ENCODE results near the gene APBB2. TPM values are rescaled to one million over a fixed set of nuclear protein-coding genes. Genes with fewer than 3 reads are reported as not detected.

APBB2 gene
- total RNA-seq, 4 donors from 2014 or later = 32.4 to 133 (median 92.1) TPM

- no peaks in the 10 kb centered on the region for H3K4me1 ChIP-seq
- peak overlapping the region; percentile 82 to 87 for H3K27ac ChIP-seq
- H3K27me3 ChIP-seq = no peaks in the 10 kb centered on the region
- no peaks in the 10 kb centered on the region for H3K9me3 ChIP-seq
- H3K4me3 ChIP-seq = peak overlapping the region; percentile 50 to 55
- TF ChIP-seq CTCF (IDR thresholded peaks at IDR 0.05) (peak; percentile 32 to 44 (median 42)), POLR2A (IDR thresholded peaks at IDR 0.05) (peak in 1 of 2 donors; percentile 60)
- peak; percentile 78 to 80 for DNase-seq
- no peaks in the 10 kb centered on the region for H3K36me3 ChIP-seq
- intact Hi-C loops (cut with DNase I; ENCODE audit: low total_unique reads) = no loop called here
Observed at GRCh38 chr4:41216294-41217019, 2.1 kb upstream of the APBB2 start.

DNA sequence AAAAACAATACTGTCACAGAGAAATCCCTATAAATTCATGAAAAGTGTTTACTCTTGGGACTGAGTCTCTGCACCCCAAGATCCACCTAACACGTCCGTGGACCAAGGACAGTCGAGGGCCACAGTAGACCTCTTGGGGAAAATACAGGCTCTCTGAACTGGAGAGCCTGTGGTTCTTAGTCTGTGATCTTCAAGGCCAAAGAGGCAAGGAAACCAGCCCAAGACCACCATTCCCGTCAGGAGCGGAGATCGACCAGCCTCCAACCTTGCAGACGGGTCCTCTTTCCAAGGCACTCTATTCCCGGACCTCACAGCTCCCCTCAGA, 1.6 kb upstream of the APBB2 start:
- H3K27me3 ChIP-seq = no peaks in the 10 kb centered on the region
- TF ChIP-seq POLR2A (IDR thresholded peaks at IDR 0.05) = no peak
- TF ChIP-seq CTCF (IDR thresholded peaks at IDR 0.05) = no peak
- H3K4me3 ChIP-seq = peak overlapping the region; percentile 50 to 55
- DNase-seq = no peak
- H3K4me1 ChIP-seq = no peaks in the 10 kb centered on the region
- no peaks in the 10 kb centered on the region for H3K36me3 ChIP-seq
- peak overlapping the region; percentile 82 to 87 for H3K27ac ChIP-seq
- no peaks in the 10 kb centered on the region for H3K9me3 ChIP-seq
- intact Hi-C loops (cut with DNase I; ENCODE audit: low total_unique reads) = no loop called here

DNA sequence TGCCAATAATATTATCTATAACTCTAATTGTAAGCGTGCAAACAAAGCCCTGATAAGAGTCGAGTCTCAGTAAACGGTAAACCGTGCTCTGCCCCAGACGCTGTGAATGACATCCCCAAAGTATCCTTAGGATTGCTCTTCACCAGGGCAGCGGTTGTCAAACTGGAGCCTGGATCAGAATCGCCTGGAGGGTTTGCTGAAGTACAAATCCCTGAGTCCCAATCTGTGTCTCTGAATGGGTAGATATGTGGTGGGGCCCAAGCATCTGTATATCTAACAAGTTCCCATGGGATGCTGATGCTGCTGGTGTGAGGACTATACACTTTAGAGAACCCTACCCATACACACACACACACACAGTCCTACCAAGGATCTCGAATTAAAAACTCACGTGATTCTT, 813 bp upstream of the APBB2 start:
- Histone ChIP-seq H3K9me3 (no peaks in the 10 kb centered on the region), H3K27me3 (no peaks in the 10 kb centered on the region), H3K4me1 (no peaks in the 10 kb centered on the region), H3K4me3 (no peak overlapping the region), H3K27ac (peak overlapping the region; percentile 82 to 87), H3K36me3 (no peaks in the 10 kb centered on the region)
- TF ChIP-seq POLR2A (IDR thresholded peaks at IDR 0.05) = no peak
- TF ChIP-seq CTCF (IDR thresholded peaks at IDR 0.05) = no peak
- DNase-seq = no peak
- intact Hi-C loops (cut with DNase I; ENCODE audit: low total_unique reads) = no loop called here

DNA sequence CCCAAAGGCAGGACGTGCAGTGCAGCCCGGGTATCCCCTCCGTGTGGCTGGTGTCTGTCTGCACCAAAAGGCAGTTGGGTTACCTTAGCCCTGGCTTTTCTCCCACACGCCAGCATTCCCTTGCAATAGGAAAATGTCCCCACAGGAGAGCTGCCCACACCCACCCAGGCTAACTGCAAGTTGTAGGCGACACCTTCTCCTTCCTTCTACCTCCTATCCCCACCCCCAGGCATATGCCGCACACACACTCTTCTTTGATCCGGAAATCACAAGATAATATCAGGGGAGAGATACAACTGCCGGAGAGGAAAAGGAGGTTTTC, 444 bp upstream of the APBB2 start:
- Histone ChIP-seq H3K36me3 (no peaks in the 10 kb centered on the region), H3K9me3 (no peaks in the 10 kb centered on the region), H3K4me1 (no peaks in the 10 kb centered on the region), H3K27ac (peak overlapping the region; percentile 82 to 87), H3K27me3 (no peaks in the 10 kb centered on the region), H3K4me3 (no peak overlapping the region)
- intact Hi-C loops (cut with DNase I; ENCODE audit: low total_unique reads) = loop anchor here (5.0 kb wide), 2 partner anchors 237 to 287 kb away; no protein-coding TSS in a partner anchor
- no peak for DNase-seq
- TF ChIP-seq POLR2A (IDR thresholded peaks at IDR 0.05) = no peak
- no peak for TF ChIP-seq CTCF (IDR thresholded peaks at IDR 0.05)

GRCh38 chr4:41213625-41214135, 662 bp downstream of the APBB2 start:
- intact Hi-C loops (cut with DNase I; ENCODE audit: low total_unique reads) = loop anchor here (5.0 kb wide), 2 partner anchors 236 to 286 kb away; no protein-coding TSS in a partner anchor
- Histone ChIP-seq H3K27me3 (no peaks in the 10 kb centered on the region), H3K27ac (peak overlapping the region; percentile 82 to 87), H3K9me3 (no peaks in the 10 kb centered on the region), H3K36me3 (no peaks in the 10 kb centered on the region), H3K4me1 (no peaks in the 10 kb centered on the region), H3K4me3 (peak overlapping the region; percentile 71 to 74)
- TF ChIP-seq CTCF (IDR thresholded peaks at IDR 0.05) = no peak
- TF ChIP-seq POLR2A (IDR thresholded peaks at IDR 0.05) = no peak
- DNase-seq = peak; percentile 29 to 40
